Heart right ventricle (tissue), 16 donors: ENCODE measurements around the gene TENT5C. TPM values are rescaled to one million over a fixed set of nuclear protein-coding genes. Genes with fewer than 3 reads are reported as not detected.

Source experiments
- ATAC-seq, 8 donors: fragments of 200-7000 bp; cut with Tn5 transposase; one replicate each; pipeline ENCODE4 v1.9.1; 2020; ENCODE audit warnings: mild to moderate bottlenecking in 8 of 8, moderate library complexity in 8 of 8, moderate number of reproducible peaks in 1 of 8
- DNase-seq, 2 donors: peaks; one replicate each; pipeline ENCODE4 v3.0.0-alpha.2; 2020
- H3K27ac ChIP-seq, 10 donors: fragments of 200-600 bp; sonication (generic) in 2 of 10; one replicate each; pipeline versions ENCODE4 v1.5.0 to v1.8.0; 2020 to 2022; ENCODE audit warnings: mild to moderate bottlenecking in 3 of 10
- H3K27me3 ChIP-seq, 7 donors: fragments of 200-600 bp; one replicate each; pipeline ENCODE4 v1.8.0; 2021 to 2022; ENCODE audit warnings: mild to moderate bottlenecking in 2 of 7
- H3K36me3 ChIP-seq, 9 donors: fragments of 200-600 bp; sonication (generic) in 1 of 9; one replicate each; pipeline versions ENCODE4 v1.5.0 to v1.8.0; 2020 to 2022; ENCODE audit warnings: mild to moderate bottlenecking in 2 of 9
- H3K4me1 ChIP-seq, 9 donors: fragments of 200-600 bp; sonication (generic) in 1 of 9; one replicate each; pipeline versions ENCODE4 v1.5.0 to v1.8.0; 2020 to 2022; ENCODE audit warnings: mild to moderate bottlenecking in 4 of 9
- H3K4me3 ChIP-seq, 10 donors: fragments of 200-600 bp; sonication (generic) in 2 of 10; one replicate each; pipeline versions ENCODE4 v1.5.0 to v1.8.0; 2020 to 2022; ENCODE audit warnings: mild to moderate bottlenecking in 7 of 10, moderate library complexity in 2 of 10
- H3K9me3 ChIP-seq, 11 donors: fragments of 200-600 bp in 10 of 11; sonication (generic) in 2 of 11; one replicate each; pipeline versions ENCODE4 v1.5.0 to v1.8.0; 2013 to 2022; ENCODE audit warnings: mild to moderate bottlenecking in 2 of 11, control low read depth in 1 of 11, moderate library complexity in 1 of 11
- CTCF ChIP-seq, 9 donors: fragments of 200-600 bp; sonication (generic) in 2 of 9; IDR thresholded peaks; one replicate each; pipeline versions ENCODE4 v1.5.0 to v1.8.0; 2021 to 2022; ENCODE audit warnings: antibody characterized with exemption in 9 of 9, mild to moderate bottlenecking in 5 of 9, moderate library complexity in 1 of 9
- WGBS, 2 donors: extraction: QIAGEN DNeasy Blood & Tissue Kit; methylation state at CpG; one replicate each; pipeline ENCODE4 v1.1.7; 2013; ENCODE audit warnings: inconsistent platforms in 1 of 2; 5-methylcytosine and 5-hydroxymethylcytosine counted together
- intact Hi-C, 10 donors: fragments of 100-400 bp; cut with DNase I; formaldehyde crosslinking; loops; one replicate each; pipeline versions ENCODE4 v1.11.1 to v1.14.2; 2022
- polyA plus RNA-seq, 2 donors: library from polyadenylated mRNA; stranded (reverse); fragments of 200-250 nt; gene quantifications; one replicate each; pipeline ENCODE4 v1.2.3, GENCODE V29; 2013
- total RNA-seq, 10 donors: library from RNA; stranded (reverse); fragmentation: NEBNext Ultra II Directional in 3 of 10; extraction: Animal tissue kit (Norgen Biotek cat#: 25700) in 3 of 10; gene quantifications; one replicate each; pipeline versions ENCODE4 v1.2.1 to v1.2.4, GENCODE V29; 2021 to 2023
- donor health status: Arrhythmogenic right ventricular cardiomyopathy.
- donor health status: ischemic (EF 13 %, LVEDD 7.1; RV severe dilation, severe dysfunction).
- donor health status: healthy with polysubstance abuse.
- donor health status: DM: no; HTN: yes; CAD: no.
- donor health status: DM: no; HTN: no; CAD: no.
- donor health status: ischemic (EF 25% LVEDD 6.9; RV normal size, moderate dysfunction).
- donor health status: ischemic (EF 25% LVEDD 5.7; RV mildly dilated, moderate dysfunction).
- donor health status: healthy.
- donor health status: DM: yes; HTN: yes; CAD: no.
- donor health status: Ischemic cardiomyopathy.
- donor health status: ischemic (EF 35%, LVEDD 5.7; RV mildly dilated, moderate dysfunction).
- donor health status: nonischemic (EF 11% LVEDD 7.7; RV severe dilation, severe dysfunction).
- donor health status: DM: yes; HTN: yes; CAD: no.
- donor health status: PGD.
- donor health status: ischemic (EF 29% LVEDD 5.4; RV normal size, mild dysfunction).
- donor health status: nonischemic (EF 23%, LVEDD 6.1; RV moderate dilation, normal function).

Gene TENT5C
- total and polyA plus RNA-seq, 12 donors, result 3.1 to 23.1 (median 10.2) TPM

- WGBS, 2 donors, result 86 to 93% methylated on average over 4 of the region's 4 CpGs
- H3K9me3 ChIP-seq, result no peaks in the 10 kb centered on the region
- intact Hi-C loops, result loop anchor here in 4 of 10 donors (10.0 kb wide), 2 partner anchors 152 to 238 kb away; partner anchors contain the start of gene MAN1A2 (in 1 of the 4)
- TF ChIP-seq CTCF (IDR thresholded peaks at IDR 0.05), result no peak
- H3K4me3 ChIP-seq, result no peak overlapping the region
- H3K27ac ChIP-seq, result no peak overlapping the region
- H3K36me3 ChIP-seq, result no peaks in the 10 kb centered on the region
- H3K27me3 ChIP-seq, result peaks cover 0 to 4% (median 0%) of the 10 kb centered on the region in 7 donors
- ATAC-seq (no peak), DNase-seq (no peak)
- H3K4me1 ChIP-seq, result peaks cover 5 to 26% (median 15%) of the 10 kb centered on the region in 9 donors
These were observed 3.0 kb upstream of the TENT5C start for GRCh38 chr1:117602862-117603261.

- no peak for TF ChIP-seq CTCF (IDR thresholded peaks at IDR 0.05)
- H3K36me3 ChIP-seq, result no peaks in the 10 kb centered on the region
- intact Hi-C loops, result loop anchor here in 8 of 10 donors (1.0 to 10.0 kb wide), 8 partner anchors 67 to 240 kb away; partner anchors contain the start of gene MAN1A2 (in 2 of the 8)
- H3K9me3 ChIP-seq, result no peaks in the 10 kb centered on the region
- H3K27me3 ChIP-seq, result peaks cover 0 to 4% (median 0%) of the 10 kb centered on the region in 7 donors
- peak overlapping the region in 9 of 10 donors; percentile 44 to 90 (median 82) for H3K27ac ChIP-seq
- ATAC-seq, result peak; percentile 0 to 33 (median 14)
- peak; percentile 22 to 24 for DNase-seq
- WGBS, 2 donors, result 1% methylated on average over 29 of the region's 29 CpGs
- peak overlapping the region; percentile 57 to 94 (median 82) for H3K4me3 ChIP-seq
- H3K4me1 ChIP-seq, result peaks cover 6 to 48% (median 26%) of the 10 kb centered on the region in 9 donors
These were observed 579 bp upstream of the TENT5C start for GRCh38 chr1:117605164-117605773.

GRCh38 chr1:117606649-117607430 lies 992 bp downstream of the TENT5C start:
- ATAC-seq (peak in 6 of 8 donors; percentile 0 to 4 (median 2)), DNase-seq (peak in 1 of 2 donors; percentile 39)
- Histone ChIP-seq H3K36me3 (no peaks in the 10 kb centered on the region), H3K27ac (peak overlapping the region in 9 of 10 donors; percentile 47 to 90 (median 79)), H3K27me3 (peaks cover 0 to 4% (median 0%) of the 10 kb centered on the region in 7 donors), H3K9me3 (no peaks in the 10 kb centered on the region), H3K4me3 (peak overlapping the region; percentile 57 to 94 (median 82)), H3K4me1 (peaks cover 6 to 61% (median 36%) of the 10 kb centered on the region in 9 donors)
- intact Hi-C loops, result loop anchor here in 8 of 10 donors (5.0 to 10.0 kb wide), 7 partner anchors 70 to 242 kb away; partner anchors contain the start of gene MAN1A2 (in 2 of the 8)
- TF ChIP-seq CTCF (IDR thresholded peaks at IDR 0.05), result no peak
- WGBS, 2 donors, result 5 to 6% methylated on average over 37 of the region's 37 CpGs

- H3K27ac ChIP-seq, result peak overlapping the region in 8 of 10 donors; percentile 47 to 90 (median 80)
These were observed 1.6 kb downstream of the TENT5C start for GRCh38 chr1:117607471-117607870.

More at GRCh38 chr1:117607471-117607870, 1.6 kb downstream of the TENT5C start:
- no peak for TF ChIP-seq CTCF (IDR thresholded peaks at IDR 0.05)
- H3K4me1 ChIP-seq, result peaks cover 6 to 66% (median 36%) of the 10 kb centered on the region in 9 donors
- intact Hi-C loops, result loop anchor here in 8 of 10 donors (5.0 to 10.0 kb wide), 7 partner anchors 70 to 243 kb away; partner anchors contain the start of gene MAN1A2 (in 2 of the 8)
- no peaks in the 10 kb centered on the region for H3K9me3 ChIP-seq
- 9 to 22% methylated on average over 6 of the region's 6 CpGs for WGBS, 2 donors
- H3K36me3 ChIP-seq, result no peaks in the 10 kb centered on the region
- ATAC-seq (no peak), DNase-seq (no peak)
- H3K27me3 ChIP-seq, result peaks cover 0 to 4% (median 0%) of the 10 kb centered on the region in 7 donors
- peak overlapping the region; percentile 57 to 94 (median 82) for H3K4me3 ChIP-seq
